Retinal pigment epithelial cell (primary cell): ENCODE results near the gene OR5AC2.

Source experiments
- DNase-seq: peaks from one replicate; pipeline ENCODE4 v3.0.0-alpha.2; 2010; ENCODE audit warnings: low read depth
- H3K4me3 ChIP-seq: 2 replicates; pipeline ENCODE4 v1.5.1; 2011; ENCODE audit warnings: mild to moderate bottlenecking, low read length, control low read depth, moderate library complexity
- TF ChIP-seq, protein P1 (sequence below): conservative IDR thresholded peaks from 2 replicates; pipeline ENCODE4 v1.5.1; 2011; ENCODE audit warnings: low read depth, low read length, control low read depth, inconsistent platforms

Gene OR5AC2

DNA sequence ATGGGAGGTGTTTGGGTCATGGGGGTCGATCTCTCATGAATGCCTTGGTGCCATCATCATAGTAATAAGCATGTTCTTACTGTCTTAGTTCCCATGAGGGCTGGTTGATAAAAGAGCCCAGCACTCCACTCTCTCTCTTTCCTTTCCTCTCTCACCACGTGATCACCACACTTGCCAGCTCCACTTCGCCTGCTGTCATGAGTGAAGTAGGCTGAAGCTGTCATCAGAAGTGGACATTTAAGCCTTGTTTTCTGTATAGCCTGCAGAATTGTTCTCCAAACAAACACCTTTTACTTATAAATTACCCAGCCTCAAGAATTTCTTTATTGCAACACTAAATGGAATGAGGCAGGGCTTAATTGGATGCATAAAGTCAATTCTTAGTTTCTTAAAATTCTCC lies 49.7 kb downstream of the OR5AC2 start:
- H3K4me3 ChIP-seq = no peak overlapping the region
- no peak for DNase-seq

More for the DNA sequence above, 49.7 kb downstream of the OR5AC2 start:
- TF ChIP-seq, protein P1, sequence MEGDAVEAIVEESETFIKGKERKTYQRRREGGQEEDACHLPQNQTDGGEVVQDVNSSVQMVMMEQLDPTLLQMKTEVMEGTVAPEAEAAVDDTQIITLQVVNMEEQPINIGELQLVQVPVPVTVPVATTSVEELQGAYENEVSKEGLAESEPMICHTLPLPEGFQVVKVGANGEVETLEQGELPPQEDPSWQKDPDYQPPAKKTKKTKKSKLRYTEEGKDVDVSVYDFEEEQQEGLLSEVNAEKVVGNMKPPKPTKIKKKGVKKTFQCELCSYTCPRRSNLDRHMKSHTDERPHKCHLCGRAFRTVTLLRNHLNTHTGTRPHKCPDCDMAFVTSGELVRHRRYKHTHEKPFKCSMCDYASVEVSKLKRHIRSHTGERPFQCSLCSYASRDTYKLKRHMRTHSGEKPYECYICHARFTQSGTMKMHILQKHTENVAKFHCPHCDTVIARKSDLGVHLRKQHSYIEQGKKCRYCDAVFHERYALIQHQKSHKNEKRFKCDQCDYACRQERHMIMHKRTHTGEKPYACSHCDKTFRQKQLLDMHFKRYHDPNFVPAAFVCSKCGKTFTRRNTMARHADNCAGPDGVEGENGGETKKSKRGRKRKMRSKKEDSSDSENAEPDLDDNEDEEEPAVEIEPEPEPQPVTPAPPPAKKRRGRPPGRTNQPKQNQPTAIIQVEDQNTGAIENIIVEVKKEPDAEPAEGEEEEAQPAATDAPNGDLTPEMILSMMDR = no peak
